GM19452 (cell line): ENCODE measurements around the gene WARS2.

ENCODE experiments used
- ATAC-seq: cut with Tn5 transposase; IDR thresholded peaks from one replicate; pipeline ENCODE4 v1.9.1; 2021; ENCODE audit not compliant: unreplicated experiment

WARS2 gene

GRCh38 chr1:119034359-119034758 lies 106.1 kb downstream of the WARS2 start:
- ATAC-seq, result no peak

DNA sequence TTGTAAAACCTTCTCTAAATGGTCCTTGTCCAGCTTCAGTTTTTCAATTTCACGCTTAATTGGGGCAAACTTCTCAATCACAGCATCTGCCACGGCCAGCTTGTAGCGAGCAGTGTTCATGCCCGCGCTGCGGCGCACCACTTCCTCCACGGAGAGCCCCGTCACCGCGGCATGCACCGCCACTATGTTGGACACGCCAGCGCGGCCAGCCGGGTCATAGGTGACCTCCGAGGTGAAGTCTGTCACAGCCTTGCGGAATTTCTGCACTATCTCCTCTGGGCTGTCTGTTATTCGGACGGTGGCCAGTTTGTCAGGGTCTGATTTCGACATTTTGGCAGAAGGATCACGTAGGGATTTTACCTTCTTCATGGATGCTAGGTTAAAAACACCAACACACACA lies 107.5 kb downstream of the WARS2 start:
- no peak for ATAC-seq

- ATAC-seq, result no peak
Measured at GRCh38 chr1:119027759-119028158, 112.7 kb downstream of the WARS2 start.

- ATAC-seq, result no peak
Measured at GRCh38 chr1:119026956-119027355, 113.5 kb downstream of the WARS2 start.

DNA sequence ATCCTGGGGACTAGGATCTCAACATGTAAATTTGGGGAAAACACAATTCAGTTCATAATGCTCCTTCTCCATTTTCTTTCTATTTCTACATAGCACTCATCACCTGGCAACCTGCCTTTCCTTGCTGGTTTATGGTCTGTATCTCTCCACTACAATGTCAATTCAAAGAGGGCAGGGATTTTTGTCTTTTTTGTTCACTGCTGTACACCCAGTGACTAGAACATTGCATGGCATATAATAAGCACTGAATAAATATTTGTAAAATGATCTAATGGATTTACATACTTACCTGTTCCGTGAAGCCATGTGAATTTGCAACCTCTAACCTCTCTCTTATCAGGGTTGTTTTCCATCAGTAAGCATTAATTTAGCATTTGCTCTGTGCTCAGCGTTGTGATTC lies 124.9 kb downstream of the WARS2 start:
- no peak for ATAC-seq

DNA sequence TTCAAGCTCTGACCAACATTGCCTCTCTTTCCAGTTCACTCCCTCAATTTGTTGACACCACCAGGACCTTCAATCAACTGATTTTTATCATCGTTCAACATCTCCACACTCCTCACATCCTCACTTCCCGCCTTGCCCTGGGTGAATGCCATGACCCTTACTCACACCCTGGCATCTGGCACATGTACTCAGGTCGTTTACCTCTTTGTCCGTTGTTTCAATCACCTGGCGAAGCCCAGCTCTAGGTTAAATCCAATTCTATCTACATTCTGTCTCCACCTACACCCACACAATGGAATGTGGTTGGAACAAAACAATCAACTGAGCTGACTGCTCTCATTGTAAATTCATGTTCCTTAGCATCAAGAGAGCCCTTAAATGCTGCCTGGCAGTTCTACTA lies 128.1 kb downstream of the WARS2 start:
- no peak for ATAC-seq

DNA sequence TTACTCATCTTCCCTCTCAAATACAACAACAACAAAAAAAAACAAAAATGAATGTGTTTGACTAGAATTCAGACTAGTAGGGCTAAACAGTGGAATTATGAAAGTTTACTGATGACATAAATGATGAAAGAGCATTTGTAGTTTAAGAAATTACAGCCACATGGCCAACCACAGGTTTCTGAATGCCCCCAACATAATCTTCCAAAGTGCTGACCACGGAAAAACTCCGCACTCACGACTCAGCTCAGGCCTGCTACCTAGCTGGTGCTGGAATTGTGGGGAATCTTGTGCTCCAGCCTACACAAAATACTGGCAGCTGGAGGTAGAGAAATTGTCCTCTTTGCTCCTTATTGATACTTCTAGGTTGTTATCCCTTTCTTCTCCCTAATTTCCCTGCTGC lies 128.7 kb downstream of the WARS2 start:
- no peak for ATAC-seq

- ATAC-seq, result no peak
Measured at GRCh38 chr1:119011116-119011515, 129.3 kb downstream of the WARS2 start.

DNA sequence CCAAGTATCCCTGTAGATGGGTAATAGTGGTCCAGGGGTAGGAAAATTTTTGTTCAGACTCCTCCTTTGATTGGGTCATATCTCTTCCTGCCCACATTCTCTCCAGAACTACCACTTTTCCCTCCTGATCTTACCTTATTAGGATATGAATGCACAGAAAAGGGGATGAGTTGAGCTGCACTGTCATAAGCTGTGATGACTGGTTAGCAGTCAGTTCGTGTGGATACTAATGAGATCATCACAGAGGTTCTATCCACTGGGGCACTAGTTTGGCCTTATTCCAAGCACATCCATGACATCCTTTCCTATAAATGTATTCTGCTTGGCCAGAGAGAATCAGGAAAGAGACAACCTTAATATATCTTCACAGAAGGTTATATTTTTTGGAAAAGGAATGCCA lies 130.3 kb downstream of the WARS2 start:
- no peak for ATAC-seq

GRCh38 chr1:119009312-119009655 lies 131.2 kb downstream of the WARS2 start:
- no peak for ATAC-seq

GRCh38 chr1:119008483-119009311 lies 131.8 kb downstream of the WARS2 start:
- peak; percentile 61 for ATAC-seq

- peak; percentile 26 for ATAC-seq
Measured at GRCh38 chr1:119007670-119008482, 132.6 kb downstream of the WARS2 start.

- ATAC-seq, result no peak
Measured at GRCh38 chr1:119007339-119007669, 133.1 kb downstream of the WARS2 start.

DNA sequence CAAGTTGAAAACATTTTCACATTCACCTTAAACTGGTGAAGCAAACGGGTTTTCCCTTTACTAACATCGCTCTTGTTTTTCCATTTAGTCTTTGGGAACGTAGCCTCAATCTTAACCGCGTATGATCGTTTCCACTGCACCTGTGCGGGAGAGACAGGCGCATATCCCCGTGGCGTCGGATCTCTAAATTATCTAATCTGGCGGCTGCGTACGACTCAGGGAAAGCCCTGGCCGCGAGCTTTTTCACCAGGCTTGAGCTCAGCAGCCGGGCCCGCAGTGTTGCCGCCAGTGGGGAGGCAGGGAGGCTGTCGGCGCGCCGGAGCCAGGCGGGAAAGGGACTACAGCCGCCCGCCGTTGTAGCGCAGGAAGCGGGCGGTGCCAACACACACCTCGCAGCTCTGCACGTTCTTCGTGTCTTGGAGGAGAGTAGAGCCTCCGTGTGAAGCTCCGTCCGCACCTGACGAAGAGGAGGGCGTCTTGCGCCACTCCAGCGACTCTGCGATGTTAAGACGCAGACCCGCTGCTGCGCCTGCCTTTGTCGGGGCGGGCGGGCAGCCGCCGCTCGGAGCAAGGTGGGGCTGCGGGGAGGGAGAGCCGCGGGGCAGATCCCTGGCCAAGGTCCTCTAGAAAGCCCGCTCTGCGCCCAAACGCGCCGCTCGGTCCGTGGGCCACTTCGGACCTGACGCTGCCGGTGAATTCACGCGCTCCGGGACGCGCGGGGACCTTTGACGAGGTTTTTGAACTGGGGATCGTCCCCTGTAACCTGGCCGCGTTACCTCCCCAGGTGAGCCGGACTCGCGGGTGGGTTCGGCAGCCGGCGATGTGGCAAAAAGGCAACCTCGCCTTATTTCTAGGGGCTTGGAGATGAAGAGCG lies 133.8 kb downstream of the WARS2 start:
- ATAC-seq, result no peak

- no peak for ATAC-seq
Measured at GRCh38 chr1:119005724-119006405, 134.6 kb downstream of the WARS2 start.

- no peak for ATAC-seq
Measured at GRCh38 chr1:119004781-119005180, 135.7 kb downstream of the WARS2 start.

- no peak for ATAC-seq
Measured at GRCh38 chr1:119004129-119004527, 136.3 kb downstream of the WARS2 start.

- no peak for ATAC-seq
Measured at GRCh38 chr1:119003413-119004128, 136.9 kb downstream of the WARS2 start.

- ATAC-seq, result no peak
Measured at GRCh38 chr1:119002028-119002686, 138.3 kb downstream of the WARS2 start.
